Measurements from ENCODE around the gene COPS6.

The COPS6 gene

DNA sequence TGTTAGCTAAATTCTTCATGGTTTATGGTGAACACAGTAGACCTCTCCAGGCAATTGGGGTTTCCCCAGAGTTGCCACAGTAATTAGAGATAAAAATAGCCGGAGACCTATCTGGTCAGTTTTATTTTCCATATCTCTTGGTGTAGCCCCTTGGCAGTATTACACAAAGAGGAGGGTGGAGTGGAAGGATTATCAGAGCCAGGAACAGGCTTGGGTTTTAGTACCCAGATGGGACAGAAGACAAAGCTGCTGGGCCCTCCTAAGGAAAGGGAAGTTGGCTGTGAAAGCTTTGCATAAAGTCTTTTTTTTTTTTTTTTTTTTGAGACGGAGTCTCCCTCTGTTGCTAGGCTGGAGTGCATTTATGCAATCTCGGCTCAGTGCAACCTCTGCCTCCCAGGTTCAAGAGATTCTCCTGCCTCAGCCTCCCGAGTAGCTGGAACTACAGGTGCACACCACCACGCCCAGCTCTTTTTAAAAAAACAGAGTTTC is 29.5 kb upstream of the COPS6 start:
- Histone ChIP-seq H3K36me3 (ENCODE audit: insufficient read depth) (no peaks in the 10 kb centered on the region), H3K9ac (no peak overlapping the region)

DNA sequence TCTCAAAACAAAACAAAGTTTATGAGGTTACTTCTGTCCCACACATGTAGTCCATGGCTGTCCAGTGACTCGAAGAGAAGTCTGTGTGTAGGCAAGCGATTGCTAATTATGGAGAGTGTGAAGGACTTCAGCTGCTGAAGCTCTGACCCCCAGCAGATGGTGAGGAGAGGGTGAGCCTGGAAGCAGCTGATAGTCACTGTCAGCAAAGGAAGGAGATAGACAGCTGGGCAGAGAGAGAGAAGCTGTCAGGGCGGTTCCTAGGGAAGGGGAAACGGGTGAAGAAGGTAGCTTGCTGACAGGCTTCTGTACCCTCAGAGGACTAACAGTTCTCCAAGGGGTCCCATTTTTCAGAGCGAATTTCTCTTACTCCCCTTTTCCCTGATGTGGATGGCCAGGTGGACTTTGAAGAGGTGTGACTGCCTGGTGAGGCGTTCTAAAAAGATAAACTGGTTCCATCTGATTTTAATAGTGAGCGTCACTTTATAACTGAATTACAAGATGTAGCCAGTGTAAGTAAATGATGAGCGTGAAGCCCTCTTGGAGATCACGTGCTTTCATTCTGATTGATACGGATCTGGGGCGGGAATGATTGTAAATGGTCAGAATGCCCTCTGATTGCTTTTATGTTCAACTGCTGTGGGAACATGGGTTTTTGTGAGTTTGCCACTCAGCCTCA is 27.1 kb upstream of the COPS6 start:
- TF ChIP-seq, protein P1, sequence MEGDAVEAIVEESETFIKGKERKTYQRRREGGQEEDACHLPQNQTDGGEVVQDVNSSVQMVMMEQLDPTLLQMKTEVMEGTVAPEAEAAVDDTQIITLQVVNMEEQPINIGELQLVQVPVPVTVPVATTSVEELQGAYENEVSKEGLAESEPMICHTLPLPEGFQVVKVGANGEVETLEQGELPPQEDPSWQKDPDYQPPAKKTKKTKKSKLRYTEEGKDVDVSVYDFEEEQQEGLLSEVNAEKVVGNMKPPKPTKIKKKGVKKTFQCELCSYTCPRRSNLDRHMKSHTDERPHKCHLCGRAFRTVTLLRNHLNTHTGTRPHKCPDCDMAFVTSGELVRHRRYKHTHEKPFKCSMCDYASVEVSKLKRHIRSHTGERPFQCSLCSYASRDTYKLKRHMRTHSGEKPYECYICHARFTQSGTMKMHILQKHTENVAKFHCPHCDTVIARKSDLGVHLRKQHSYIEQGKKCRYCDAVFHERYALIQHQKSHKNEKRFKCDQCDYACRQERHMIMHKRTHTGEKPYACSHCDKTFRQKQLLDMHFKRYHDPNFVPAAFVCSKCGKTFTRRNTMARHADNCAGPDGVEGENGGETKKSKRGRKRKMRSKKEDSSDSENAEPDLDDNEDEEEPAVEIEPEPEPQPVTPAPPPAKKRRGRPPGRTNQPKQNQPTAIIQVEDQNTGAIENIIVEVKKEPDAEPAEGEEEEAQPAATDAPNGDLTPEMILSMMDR (conservative IDR thresholded peaks at IDR 0.05; ENCODE audit: low read depth, low read length): no peak
- H3K4me1 ChIP-seq (ENCODE audit: low read depth, poor library complexity, severe bottlenecking): peaks cover 3% of the 10 kb centered on the region
- H3K9ac ChIP-seq: no peak overlapping the region
- no peaks in the 10 kb centered on the region for H3K27me3 ChIP-seq (ENCODE audit: insufficient read depth, low read depth)
- H4K20me1 ChIP-seq (ENCODE audit: insufficient read depth): no peaks in the 10 kb centered on the region
- H3K4me3 ChIP-seq (IDR thresholded peaks at IDR 0.05; ENCODE audit: insufficient read depth, low read depth, low read length): no peak overlapping the region
- no peak overlapping the region for H3K27ac ChIP-seq
- no peak overlapping the region for H2AFZ ChIP-seq (ENCODE audit: low read depth)
- H3K36me3 ChIP-seq (ENCODE audit: insufficient read depth): no peaks in the 10 kb centered on the region
- no peaks in the 10 kb centered on the region for H3K79me2 ChIP-seq (ENCODE audit: insufficient read depth, low read depth)
- no peak overlapping the region for H3K4me2 ChIP-seq

More for the DNA sequence above, 29.5 kb upstream of the COPS6 start:
- H3K4me1 ChIP-seq (ENCODE audit: low read depth, poor library complexity, severe bottlenecking): peaks cover 3% of the 10 kb centered on the region
- TF ChIP-seq, protein P1 (conservative IDR thresholded peaks at IDR 0.05; ENCODE audit: low read depth, low read length): no peak
- H3K27ac ChIP-seq: no peak overlapping the region
- no peak overlapping the region for H3K4me3 ChIP-seq (IDR thresholded peaks at IDR 0.05; ENCODE audit: insufficient read depth, low read depth, low read length)
- H3K27me3 ChIP-seq (ENCODE audit: insufficient read depth, low read depth): no peaks in the 10 kb centered on the region
- H3K79me2 ChIP-seq (ENCODE audit: insufficient read depth, low read depth): no peaks in the 10 kb centered on the region
- no peak overlapping the region for H2AFZ ChIP-seq (ENCODE audit: low read depth)
- H3K4me2 ChIP-seq: no peak overlapping the region
- H4K20me1 ChIP-seq (ENCODE audit: insufficient read depth): no peaks in the 10 kb centered on the region

DNA sequence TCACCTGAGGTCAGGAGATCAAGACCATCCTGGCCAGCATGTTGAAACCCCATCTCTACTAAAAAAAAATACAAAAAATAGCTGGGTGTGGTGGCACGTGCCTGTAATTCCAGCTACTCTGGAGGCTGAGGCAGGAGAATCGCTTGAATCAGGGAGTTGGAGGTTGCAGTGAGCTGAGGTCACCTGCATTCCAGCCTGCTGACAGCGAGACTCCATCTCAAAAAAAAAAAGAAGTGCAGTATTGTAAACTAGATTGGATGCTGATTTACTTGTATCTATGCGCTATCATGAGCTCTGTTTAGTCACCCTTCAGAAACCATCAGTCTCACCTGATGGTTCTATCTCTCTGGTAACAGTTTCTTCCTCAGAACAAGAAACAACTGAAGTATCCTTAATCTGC is 25.4 kb upstream of the COPS6 start:
- H3K9ac ChIP-seq: no peak overlapping the region
- H3K4me1 ChIP-seq (ENCODE audit: low read depth, poor library complexity, severe bottlenecking): peaks cover 3% of the 10 kb centered on the region
- H3K36me3 ChIP-seq (ENCODE audit: insufficient read depth): no peaks in the 10 kb centered on the region
- H3K4me2 ChIP-seq: no peak overlapping the region
- no peaks in the 10 kb centered on the region for H3K79me2 ChIP-seq (ENCODE audit: insufficient read depth, low read depth)
- H4K20me1 ChIP-seq (ENCODE audit: insufficient read depth): no peaks in the 10 kb centered on the region
- H3K27ac ChIP-seq: no peak overlapping the region
- no peak overlapping the region for H3K4me3 ChIP-seq (IDR thresholded peaks at IDR 0.05; ENCODE audit: insufficient read depth, low read depth, low read length)
- TF ChIP-seq, protein P1 (conservative IDR thresholded peaks at IDR 0.05; ENCODE audit: low read depth, low read length): no peak
- H2AFZ ChIP-seq (ENCODE audit: low read depth): no peak overlapping the region
- H3K27me3 ChIP-seq (ENCODE audit: insufficient read depth, low read depth): no peaks in the 10 kb centered on the region

DNA sequence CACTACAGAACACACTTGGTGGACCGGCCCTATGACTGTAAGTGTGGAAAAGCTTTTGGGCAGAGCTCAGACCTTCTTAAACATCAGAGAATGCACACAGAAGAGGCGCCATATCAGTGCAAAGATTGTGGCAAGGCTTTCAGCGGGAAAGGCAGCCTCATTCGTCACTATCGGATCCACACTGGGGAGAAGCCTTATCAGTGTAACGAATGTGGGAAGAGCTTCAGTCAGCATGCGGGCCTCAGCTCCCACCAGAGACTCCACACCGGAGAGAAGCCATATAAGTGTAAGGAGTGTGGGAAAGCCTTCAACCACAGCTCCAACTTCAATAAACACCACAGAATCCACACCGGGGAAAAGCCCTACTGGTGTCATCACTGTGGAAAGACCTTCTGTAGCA is 24.6 kb upstream of the COPS6 start:
- H3K27me3 ChIP-seq (ENCODE audit: insufficient read depth, low read depth): no peaks in the 10 kb centered on the region
- peaks cover under 1% of the 10 kb centered on the region for H3K4me1 ChIP-seq (ENCODE audit: low read depth, poor library complexity, severe bottlenecking)
- no peak overlapping the region for H3K4me2 ChIP-seq
- no peaks in the 10 kb centered on the region for H4K20me1 ChIP-seq (ENCODE audit: insufficient read depth)
- TF ChIP-seq, protein P1 (conservative IDR thresholded peaks at IDR 0.05; ENCODE audit: low read depth, low read length): no peak
- H3K36me3 ChIP-seq (ENCODE audit: insufficient read depth): no peaks in the 10 kb centered on the region
- no peak overlapping the region for H2AFZ ChIP-seq (ENCODE audit: low read depth)
- H3K9ac ChIP-seq: no peak overlapping the region
- no peak overlapping the region for H3K27ac ChIP-seq
- H3K4me3 ChIP-seq (IDR thresholded peaks at IDR 0.05; ENCODE audit: insufficient read depth, low read depth, low read length): no peak overlapping the region
- H3K79me2 ChIP-seq (ENCODE audit: insufficient read depth, low read depth): no peaks in the 10 kb centered on the region
